GM12878 (cell line): Measurements from ENCODE around the gene TMEM201. TPM values are rescaled to one million over a fixed set of nuclear protein-coding genes. Genes with fewer than 3 reads are reported as not detected.
A peak's percentile ranks its signal among the peaks of the same experiment; 100 is the strongest.

ENCODE experiments used
- ATAC-seq: fragments of 200-7000 bp; cut with Tn5 transposase; 3 replicates; pipeline ENCODE4 v1.9.1; 2020; ENCODE audit warnings: mild to moderate bottlenecking, moderate library complexity
- BruUV-seq: library from RNA; stranded (reverse); fragments of 400-500 nt; replicated peaks from 2 replicates; lab custom pipeline; 2021; lab: Mats Ljungman, UMichigan
- CTCF ChIA-PET: fragments of 300-600 bp; sonication (Branson Sonifier 250); formaldehyde crosslinking; extraction: SDS; loops from one replicate; lab custom pipeline; 2021; ENCODE audit warnings: inconsistent platforms; lab: Yijun Ruan, JAX
- POLR2A ChIA-PET: fragments of 350-600 bp; formaldehyde crosslinking; extraction: SDS; loops from one replicate; lab custom pipeline; 2021; ENCODE audit warnings: inconsistent platforms; lab: Charles Lee
- RAD21 ChIA-PET: fragments of 300-600 bp; sonication (Branson Sonifier 250); formaldehyde crosslinking; loops from one replicate; lab custom pipeline; 2023; ENCODE audit warnings: antibody characterized with exemption; ENCODE audit not compliant: unreplicated experiment; lab: Charles Lee
- SMC1A ChIA-PET: fragments of 300-600 bp; sonication (Branson Sonifier 250); formaldehyde crosslinking; loops from one replicate; lab custom pipeline; 2023; ENCODE audit not compliant: unreplicated experiment, uncharacterized antibody; lab: Charles Lee
- DNase-seq: peaks from one replicate; pipeline ENCODE4 v3.0.0-alpha.2; 2011; ENCODE audit warnings: low read depth, low spot score
- FAIRE-seq: peaks from 3 replicates; lab custom pipeline; 2011; peaks lifted over from hg19 to GRCh38; lab: Jason Lieb, UNC
- H2AFZ ChIP-seq: 2 replicates; pipeline ENCODE4 v1.6.0; 2011; ENCODE audit warnings: low read depth, low read length, control low read depth; ENCODE audit not compliant: control insufficient read depth
- H3K27ac ChIP-seq: 2 replicates; pipeline ENCODE4 v1.5.1; 2011; ENCODE audit warnings: control low read depth; ENCODE audit not compliant: control insufficient read depth, insufficient read depth
- H3K27me3 ChIP-seq, 2 experiments: replicated peaks in 1 of 2; 2 replicates each; pipeline versions ENCODE4 v1.6.0 to v1.6.1; 2011; ENCODE audit warnings: low read length in 1 of 2; ENCODE audit not compliant: control insufficient read depth in 2 of 2, insufficient read depth in 2 of 2
- H3K36me3 ChIP-seq, 2 experiments: 2 replicates each; pipeline ENCODE4 v1.5.1; 2011; ENCODE audit warnings: low read length in 1 of 2; ENCODE audit not compliant: control insufficient read depth in 2 of 2, insufficient read depth in 2 of 2
- H3K4me1 ChIP-seq: 2 replicates; pipeline ENCODE4 v1.6.1; 2011; ENCODE audit warnings: mild to moderate bottlenecking, low read length, moderate library complexity, mixed read lengths; ENCODE audit not compliant: control insufficient read depth, insufficient read depth
- H3K4me2 ChIP-seq: 2 replicates; pipeline ENCODE4 v1.6.0; 2011; ENCODE audit warnings: control low read depth; ENCODE audit not compliant: control insufficient read depth, insufficient read depth
- H3K4me3 ChIP-seq: fragments of 200-600 bp; sonication (generic); 2 replicates; pipeline ENCODE4 v1.5.1; 2016
- H3K79me2 ChIP-seq: 2 replicates; pipeline ENCODE4 v1.6.0; 2011; ENCODE audit warnings: low read length; ENCODE audit not compliant: control insufficient read depth, insufficient read depth
- H3K9ac ChIP-seq: 2 replicates; pipeline ENCODE4 v1.8.0; 2011; ENCODE audit warnings: low read length, control low read depth, mixed read lengths; ENCODE audit not compliant: control insufficient read depth, insufficient read depth
- H3K9me3 ChIP-seq: replicated peaks from 3 replicates; pipeline ENCODE4 v1.5.1; 2011; ENCODE audit warnings: mild to moderate bottlenecking, low read length; ENCODE audit not compliant: control insufficient read depth, insufficient read depth
- H4K20me1 ChIP-seq: 2 replicates; pipeline ENCODE4 v1.6.0; 2011; ENCODE audit not compliant: control insufficient read depth, insufficient read depth
- CHD1 ChIP-seq: IDR thresholded peaks from 2 replicates; pipeline ENCODE4 v1.6.1; 2012; ENCODE audit warnings: low read depth, low read length, improper control_type of control experiment
- E2F8 ChIP-seq: fragments of 450-650 bp; IDR thresholded peaks from 2 replicates; pipeline ENCODE4 v1.6.1; 2018; ENCODE audit warnings: mild to moderate bottlenecking, low read depth, moderate library complexity; ENCODE audit not compliant: partially characterized antibody
- IKZF1 ChIP-seq: fragments of 450-650 bp; conservative IDR thresholded peaks from 2 replicates; pipeline ENCODE4 v1.6.1; 2017; ENCODE audit warnings: antibody characterized with exemption, mild to moderate bottlenecking
- POLR2A ChIP-seq: IDR thresholded peaks from 2 replicates; pipeline ENCODE4 v1.6.1; 2011; ENCODE audit warnings: low read depth, mild to moderate bottlenecking, low read length
- POU2F2 ChIP-seq: IDR thresholded peaks from 3 replicates; pipeline ENCODE4 v1.6.1; 2011; ENCODE audit warnings: low read depth, mild to moderate bottlenecking, low read length, borderline replicate concordance
- RAD51 ChIP-seq: fragments of 450-650 bp; IDR thresholded peaks from 2 replicates; pipeline ENCODE4 v1.6.1; 2016; ENCODE audit warnings: moderate library complexity, mild to moderate bottlenecking, inconsistent platforms
- RBBP5 ChIP-seq: fragments of 200-600 bp; sonication (generic); conservative IDR thresholded peaks from 2 replicates; pipeline ENCODE4 v1.6.1; 2016
- SMAD5 ChIP-seq: IDR thresholded peaks from 2 replicates; pipeline ENCODE4 v1.6.1; 2016; ENCODE audit warnings: antibody characterized with exemption, low read depth
- TAF1 ChIP-seq: IDR thresholded peaks from 2 replicates; pipeline ENCODE4 v1.6.1; 2011; ENCODE audit warnings: mild to moderate bottlenecking, low read depth, low read length, borderline replicate concordance
- ZNF207 ChIP-seq: fragments of 450-650 bp; IDR thresholded peaks from 2 replicates; pipeline ENCODE4 v1.6.1; 2014; ENCODE audit warnings: antibody characterized with exemption, mild to moderate bottlenecking, borderline replicate concordance
- WGBS: methylation state at CpG from one replicate; pipeline ENCODE4 v1.1.6; 2016; ENCODE audit warnings: low lambda C conversion rate; ENCODE audit not compliant: insufficient replicate concordance, insufficient coverage; ENCODE audit errors: missing lambda C conversion rate; 5-methylcytosine and 5-hydroxymethylcytosine counted together
- in situ Hi-C: fragments of 300-500 bp; cut with MboI; formaldehyde crosslinking; loops from 9 replicates; pipeline ENCODE4 v1.14.3; 2018; ENCODE audit warnings: mixed read lengths
- intact Hi-C: fragments of 100-400 bp; cut with micrococcal nuclease; formaldehyde crosslinking; loops from one replicate; pipeline ENCODE4 v1.14.2; 2022; ENCODE audit not compliant: unreplicated experiment
- polyA plus RNA-seq, 11 experiments: library from polyadenylated mRNA; depleted of rRNA in 4 of 11; unstranded in 6 of 11; stranded (reverse) in 5 of 11; fragments of >200 nt; fragmentation: Nextera tagmentation in 4 of 11; fragmentation: Illumina TruSeq in 1 of 11; extraction: Ambion mirVana in 4 of 11; extraction: Trizol in 1 of 11; gene quantifications; 1 replicate in 1 of 11; 2 replicates in 10 of 11; pipeline versions ENCODE4 v1.2.1 to v1.2.3, GENCODE V29; 2011 to 2016; ENCODE audit warnings: inconsistent platforms in 2 of 11, missing spikeins in 2 of 11, low read depth in 1 of 11
- total RNA-seq, 4 experiments: library from RNA; depleted of rRNA in 3 of 4; stranded (reverse); fragments of >200 nt in 3 of 4; fragmentation: Illumina TruSeq in 1 of 4; extraction: Trizol in 1 of 4; gene quantifications; 2 replicates each; pipeline versions ENCODE4 v1.2.1 to v1.2.3, GENCODE V29; 2013 to 2021
- TF ChIP-seq, protein P1 (sequence below): fragments of 150-350 bp; IDR thresholded peaks from 2 replicates; pipeline ENCODE4 v1.6.1; 2016; ENCODE audit warnings: low read depth, low read length
- TF ChIP-seq, protein P2 (sequence below): fragments of 450-650 bp; conservative IDR thresholded peaks from 2 replicates; pipeline ENCODE4 v1.6.1; 2017; ENCODE audit warnings: mild to moderate bottlenecking, moderate library complexity

Gene TMEM201
- total and polyA plus RNA-seq, 10 of the 15 experiments (the other 5 are each of a cell fraction or from before 2014, with no cell fraction given), result 0.13 to 26.6 (median 6.1) TPM

- ATAC-seq (peak; percentile 68), FAIRE-seq (no peak), DNase-seq (no peak)
- CTCF ChIA-PET, result interaction anchor here (0.7 to 1.1 kb wide), 2 partner anchors 48 to 739 kb away, joined by 3 read pairs; no protein-coding TSS in a partner anchor
- Histone ChIP-seq H3K4me2 (peak overlapping the region; percentile 79), H3K4me3 (peak overlapping the region; percentile 91), H3K9me3 (no peaks in the 10 kb centered on the region), H3K9ac (peak overlapping the region; percentile 65), H2AFZ (peak overlapping the region; percentile 51), H4K20me1 (no peaks in the 10 kb centered on the region), H3K27ac (peak overlapping the region; percentile 70), H3K79me2 (peaks cover 35% of the 10 kb centered on the region), H3K4me1 (peaks cover 14% of the 10 kb centered on the region), H3K27me3 (no peaks in the 10 kb centered on the region), H3K36me3 (no peaks in the 10 kb centered on the region)
- SMC1A ChIA-PET, result interaction anchor here (0.7 to 1.5 kb wide), 3 partner anchors 20 to 111 kb away, joined by 3 read pairs; no protein-coding TSS in a partner anchor
- RAD21 ChIA-PET, result interaction anchor here (1.1 kb wide), 1 partner anchor 89 kb away, joined by 4 read pairs; no protein-coding TSS in a partner anchor
- 1% methylated on average over 45 of the region's 61 CpGs for WGBS
- POLR2A ChIA-PET, result interaction anchor here (0.6 to 1.8 kb wide), 4 partner anchors 14 to 149 kb away, joined by 3 to 8 read pairs (median 4); partner anchors contain the start of gene PIK3CD
- in situ Hi-C loops (no loop called here), intact Hi-C loops (loop anchor here (1.0 kb wide), 1 partner anchor 33 kb away; no protein-coding TSS in a partner anchor)
- no TSS peak for BruUV-seq
- no peak for TF ChIP-seq SMAD5
- TF ChIP-seq POU2F2, result no peak
- TF ChIP-seq, protein P1, sequence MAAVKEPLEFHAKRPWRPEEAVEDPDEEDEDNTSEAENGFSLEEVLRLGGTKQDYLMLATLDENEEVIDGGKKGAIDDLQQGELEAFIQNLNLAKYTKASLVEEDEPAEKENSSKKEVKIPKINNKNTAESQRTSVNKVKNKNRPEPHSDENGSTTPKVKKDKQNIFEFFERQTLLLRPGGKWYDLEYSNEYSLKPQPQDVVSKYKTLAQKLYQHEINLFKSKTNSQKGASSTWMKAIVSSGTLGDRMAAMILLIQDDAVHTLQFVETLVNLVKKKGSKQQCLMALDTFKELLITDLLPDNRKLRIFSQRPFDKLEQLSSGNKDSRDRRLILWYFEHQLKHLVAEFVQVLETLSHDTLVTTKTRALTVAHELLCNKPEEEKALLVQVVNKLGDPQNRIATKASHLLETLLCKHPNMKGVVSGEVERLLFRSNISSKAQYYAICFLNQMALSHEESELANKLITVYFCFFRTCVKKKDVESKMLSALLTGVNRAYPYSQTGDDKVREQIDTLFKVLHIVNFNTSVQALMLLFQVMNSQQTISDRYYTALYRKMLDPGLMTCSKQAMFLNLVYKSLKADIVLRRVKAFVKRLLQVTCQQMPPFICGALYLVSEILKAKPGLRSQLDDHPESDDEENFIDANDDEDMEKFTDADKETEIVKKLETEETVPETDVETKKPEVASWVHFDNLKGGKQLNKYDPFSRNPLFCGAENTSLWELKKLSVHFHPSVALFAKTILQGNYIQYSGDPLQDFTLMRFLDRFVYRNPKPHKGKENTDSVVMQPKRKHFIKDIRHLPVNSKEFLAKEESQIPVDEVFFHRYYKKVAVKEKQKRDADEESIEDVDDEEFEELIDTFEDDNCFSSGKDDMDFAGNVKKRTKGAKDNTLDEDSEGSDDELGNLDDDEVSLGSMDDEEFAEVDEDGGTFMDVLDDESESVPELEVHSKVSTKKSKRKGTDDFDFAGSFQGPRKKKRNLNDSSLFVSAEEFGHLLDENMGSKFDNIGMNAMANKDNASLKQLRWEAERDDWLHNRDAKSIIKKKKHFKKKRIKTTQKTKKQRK, result no peak
- TF ChIP-seq CHD1, result no peak
- no peak for TF ChIP-seq RAD51
- peak; percentile 72 for TF ChIP-seq IKZF1
- no peak for TF ChIP-seq E2F8
- peak; percentile 38; the same call in 1 of the 2 replicates for TF ChIP-seq POLR2A
- TF ChIP-seq, protein P2, sequence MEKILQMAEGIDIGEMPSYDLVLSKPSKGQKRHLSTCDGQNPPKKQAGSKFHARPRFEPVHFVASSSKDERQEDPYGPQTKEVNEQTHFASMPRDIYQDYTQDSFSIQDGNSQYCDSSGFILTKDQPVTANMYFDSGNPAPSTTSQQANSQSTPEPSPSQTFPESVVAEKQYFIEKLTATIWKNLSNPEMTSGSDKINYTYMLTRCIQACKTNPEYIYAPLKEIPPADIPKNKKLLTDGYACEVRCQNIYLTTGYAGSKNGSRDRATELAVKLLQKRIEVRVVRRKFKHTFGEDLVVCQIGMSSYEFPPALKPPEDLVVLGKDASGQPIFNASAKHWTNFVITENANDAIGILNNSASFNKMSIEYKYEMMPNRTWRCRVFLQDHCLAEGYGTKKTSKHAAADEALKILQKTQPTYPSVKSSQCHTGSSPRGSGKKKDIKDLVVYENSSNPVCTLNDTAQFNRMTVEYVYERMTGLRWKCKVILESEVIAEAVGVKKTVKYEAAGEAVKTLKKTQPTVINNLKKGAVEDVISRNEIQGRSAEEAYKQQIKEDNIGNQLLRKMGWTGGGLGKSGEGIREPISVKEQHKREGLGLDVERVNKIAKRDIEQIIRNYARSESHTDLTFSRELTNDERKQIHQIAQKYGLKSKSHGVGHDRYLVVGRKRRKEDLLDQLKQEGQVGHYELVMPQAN, result 0 out of 2 replicates have a peak, but pooled peaks have one; percentile 5
- no peak for TF ChIP-seq RBBP5
- TF ChIP-seq ZNF207, result 0 out of 2 replicates have a peak, but pooled peaks have one; percentile 10
- TF ChIP-seq TAF1, result no peak
Observed at GRCh38 chr1:9539829-9540550, 48.7 kb upstream of the TMEM201 start.
